HepG2 (cell line): ENCODE data around the gene STK11. TPM values are rescaled to one million over a fixed set of nuclear protein-coding genes. Genes with fewer than 3 reads are reported as not detected.

Experiments
- HMG20B ChIP-seq: conservative IDR thresholded peaks from 2 replicates; pipeline ENCODE4 v1.6.1; 2016; ENCODE audit warnings: missing genetic modification reagents, missing compliant biosample characterization
- HOXA3 ChIP-seq: sonication (generic); formaldehyde crosslinking; IDR thresholded peaks from 2 replicates; pipeline ENCODE4 v1.5.0; 2020; ENCODE audit warnings: missing genetic modification reagents
- JARID2 ChIP-seq: sonication (generic); formaldehyde crosslinking; IDR thresholded peaks from 2 replicates; pipeline ENCODE4 v1.8.1; 2023; ENCODE audit warnings: missing genetic modification reagents, inconsistent platforms; ENCODE audit not compliant: insufficient replicate concordance
- SAP130 ChIP-seq: IDR thresholded peaks from 2 replicates; pipeline ENCODE4 v1.6.1; 2016; ENCODE audit warnings: low read depth
- U2AF1 ChIP-seq: fragments of 200-400 bp; formaldehyde crosslinking; optimal IDR thresholded peaks from 2 replicates; pipeline ENCODE3; 2017; ENCODE audit warnings: mild to moderate bottlenecking, low read depth, low read length
- ZBTB20 ChIP-seq: sonication (generic); formaldehyde crosslinking; IDR thresholded peaks from 2 replicates; pipeline ENCODE4 v1.8.1; 2023; ENCODE audit warnings: missing genetic modification reagents, low read depth, mild to moderate bottlenecking, borderline replicate concordance
- polyA plus RNA-seq, 8 experiments: library from polyadenylated mRNA; depleted of rRNA in 3 of 8; stranded (reverse) in 7 of 8; unstranded in 1 of 8; fragments of >200 nt; fragmentation: Illumina TruSeq in 4 of 8; extraction: Trizol in 4 of 8; gene quantifications; 2 replicates each; pipeline versions ENCODE4 v1.2.1 to v1.2.3, GENCODE V29; 2011 to 2016; ENCODE audit warnings: low read depth in 4 of 8, missing spikeins in 1 of 8, mixed read lengths in 1 of 8; ENCODE audit not compliant: insufficient read depth in 1 of 8
- total RNA-seq, 5 experiments: library from RNA; depleted of rRNA; stranded (reverse); fragments of >200 nt; fragmentation: Illumina TruSeq; extraction: Trizol; gene quantifications; 2 replicates each; pipeline ENCODE4 v1.2.3, GENCODE V29; 2016; ENCODE audit warnings: low read depth in 1 of 5
- TF ChIP-seq, protein P1 (sequence below): IDR thresholded peaks from 2 replicates; pipeline ENCODE4 v1.6.1; 2016; ENCODE audit warnings: low read depth, control low read depth
- TF ChIP-seq, protein P2 (sequence below): sonication (generic); formaldehyde crosslinking; IDR thresholded peaks from 2 replicates; pipeline ENCODE4 v1.4.0; 2020; ENCODE audit warnings: low read depth, mild to moderate bottlenecking, missing genetic modification reagents
- TF ChIP-seq, protein P3 (sequence below): sonication (generic); formaldehyde crosslinking; IDR thresholded peaks from 2 replicates; pipeline ENCODE4 v1.5.1; 2020; ENCODE audit warnings: mild to moderate bottlenecking, missing genetic modification reagents, borderline replicate concordance

The STK11 gene
- total and polyA plus RNA-seq, 2 of the 13 experiments (the other 11 are each of a cell fraction or from before 2014, with no cell fraction given) = 27.5 to 43.6 TPM

DNA sequence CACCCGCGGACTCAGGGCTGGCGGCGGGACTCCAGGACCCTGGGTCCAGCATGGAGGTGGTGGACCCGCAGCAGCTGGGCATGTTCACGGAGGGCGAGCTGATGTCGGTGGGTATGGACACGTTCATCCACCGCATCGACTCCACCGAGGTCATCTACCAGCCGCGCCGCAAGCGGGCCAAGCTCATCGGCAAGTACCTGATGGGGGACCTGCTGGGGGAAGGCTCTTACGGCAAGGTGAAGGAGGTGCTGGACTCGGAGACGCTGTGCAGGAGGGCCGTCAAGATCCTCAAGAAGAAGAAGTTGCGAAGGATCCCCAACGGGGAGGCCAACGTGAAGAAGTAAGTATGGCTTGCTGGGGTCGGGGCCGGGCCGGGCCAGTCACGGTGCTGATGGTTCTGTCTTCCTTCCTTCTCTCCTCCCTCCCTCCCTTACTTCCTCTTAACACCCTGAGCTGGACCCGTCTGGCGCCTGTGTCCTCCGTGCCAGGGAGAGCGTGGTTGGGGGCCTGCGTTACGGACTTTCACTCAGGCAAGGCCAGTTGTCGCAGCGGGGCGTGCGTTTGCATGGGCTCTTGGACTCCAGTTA lies 1.4 kb downstream of the STK11 start (continued):
- TF ChIP-seq, protein P1, sequence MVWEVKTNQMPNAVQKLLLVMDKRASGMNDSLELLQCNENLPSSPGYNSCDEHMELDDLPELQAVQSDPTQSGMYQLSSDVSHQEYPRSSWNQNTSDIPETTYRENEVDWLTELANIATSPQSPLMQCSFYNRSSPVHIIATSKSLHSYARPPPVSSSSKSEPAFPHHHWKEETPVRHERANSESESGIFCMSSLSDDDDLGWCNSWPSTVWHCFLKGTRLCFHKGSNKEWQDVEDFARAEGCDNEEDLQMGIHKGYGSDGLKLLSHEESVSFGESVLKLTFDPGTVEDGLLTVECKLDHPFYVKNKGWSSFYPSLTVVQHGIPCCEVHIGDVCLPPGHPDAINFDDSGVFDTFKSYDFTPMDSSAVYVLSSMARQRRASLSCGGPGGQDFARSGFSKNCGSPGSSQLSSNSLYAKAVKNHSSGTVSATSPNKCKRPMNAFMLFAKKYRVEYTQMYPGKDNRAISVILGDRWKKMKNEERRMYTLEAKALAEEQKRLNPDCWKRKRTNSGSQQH (CRISPR knock-in tag) = 0 out of 2 replicates have a peak, but pooled peaks have one; percentile 4
- TF ChIP-seq SAP130 (CRISPR knock-in tag) (peak; percentile 7; the same call in 1 of the 2 replicates), HOXA3 (CRISPR knock-in tag) (no peak), U2AF1 (no peak), JARID2 (no peak), HMG20B (CRISPR knock-in tag) (no peak), ZBTB20 (CRISPR knock-in tag) (no peak)
- TF ChIP-seq, protein P2, sequence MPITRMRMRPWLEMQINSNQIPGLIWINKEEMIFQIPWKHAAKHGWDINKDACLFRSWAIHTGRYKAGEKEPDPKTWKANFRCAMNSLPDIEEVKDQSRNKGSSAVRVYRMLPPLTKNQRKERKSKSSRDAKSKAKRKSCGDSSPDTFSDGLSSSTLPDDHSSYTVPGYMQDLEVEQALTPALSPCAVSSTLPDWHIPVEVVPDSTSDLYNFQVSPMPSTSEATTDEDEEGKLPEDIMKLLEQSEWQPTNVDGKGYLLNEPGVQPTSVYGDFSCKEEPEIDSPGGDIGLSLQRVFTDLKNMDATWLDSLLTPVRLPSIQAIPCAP (CRISPR knock-in tag) = no peak
- TF ChIP-seq, protein P3, sequence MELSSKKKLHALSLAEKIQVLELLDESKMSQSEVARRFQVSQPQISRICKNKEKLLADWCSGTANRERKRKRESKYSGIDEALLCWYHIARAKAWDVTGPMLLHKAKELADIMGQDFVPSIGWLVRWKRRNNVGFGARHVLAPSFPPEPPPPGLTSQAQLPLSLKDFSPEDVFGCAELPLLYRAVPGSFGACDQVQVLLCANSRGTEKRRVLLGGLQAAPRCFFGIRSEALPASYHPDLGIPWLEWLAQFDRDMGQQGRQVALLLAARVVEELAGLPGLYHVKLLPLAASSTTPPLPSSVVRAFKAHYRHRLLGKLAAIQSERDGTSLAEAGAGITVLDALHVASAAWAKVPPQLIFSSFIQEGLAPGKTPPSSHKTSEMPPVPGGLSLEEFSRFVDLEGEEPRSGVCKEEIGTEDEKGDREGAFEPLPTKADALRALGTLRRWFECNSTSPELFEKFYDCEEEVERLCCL (CRISPR knock-in tag) = 0 out of 2 replicates have a peak, but pooled peaks have one; percentile 32
